ENCODE results near the gene SYT1. TPM values are rescaled to one million over a fixed set of nuclear protein-coding genes. Genes with fewer than 3 reads are reported as not detected.
A peak's percentile ranks its signal among the peaks of the same experiment; 100 is the strongest.

Gene SYT1
- total and polyA plus RNA-seq, 8 donors: 0.16 to 1.2 (median 0.26) TPM

GRCh38 chr12:79448816-79449215, 584.2 kb downstream of the SYT1 start:
- intact Hi-C loops (cut with DNase I): no loop called here
- Histone ChIP-seq H3K36me3 (no peaks in the 10 kb centered on the region), H3K4me1 (no peaks in the 10 kb centered on the region), H3K27me3 (no peaks in the 10 kb centered on the region), H3K9me3 (no peaks in the 10 kb centered on the region), H3K27ac (no peak overlapping the region), H3K4me3 (no peak overlapping the region)
- no peak for TF ChIP-seq CTCF (IDR thresholded peaks at IDR 0.05)
- ATAC-seq (no peak), FAIRE-seq (no peak), DNase-seq (no peak)
- WGBS, 2 donors: 87 to 90% methylated on average over 11 of the region's 11 CpGs

GRCh38 chr12:79451365-79451764, 586.8 kb downstream of the SYT1 start:
- H3K27ac ChIP-seq: peak overlapping the region in 1 of 4 donors; percentile 37

GRCh38 chr12:79451978-79452377, 587.4 kb downstream of the SYT1 start:
- H3K27me3 ChIP-seq: no peaks in the 10 kb centered on the region
- FAIRE-seq (no peak), DNase-seq (peak in 2 of 6 donors; percentile 22 to 26), ATAC-seq (peak in 3 of 4 donors; percentile 64 to 82 (median 75))
- H3K4me3 ChIP-seq: no peak overlapping the region
- TF ChIP-seq CTCF (IDR thresholded peaks at IDR 0.05): no peak
- 67 to 71% methylated on average over 6 of the region's 6 CpGs for WGBS, 2 donors
- H3K27ac ChIP-seq: peak overlapping the region in 1 of 4 donors; percentile 37
- no peaks in the 10 kb centered on the region for H3K9me3 ChIP-seq
- intact Hi-C loops (cut with DNase I): no loop called here
- H3K4me1 ChIP-seq: no peaks in the 10 kb centered on the region
- no peaks in the 10 kb centered on the region for H3K36me3 ChIP-seq

More at GRCh38 chr12:79451365-79451764, 586.8 kb downstream of the SYT1 start:
- TF ChIP-seq CTCF (IDR thresholded peaks at IDR 0.05): no peak
- H3K36me3 ChIP-seq: no peaks in the 10 kb centered on the region
- H3K4me1 ChIP-seq: no peaks in the 10 kb centered on the region
- no peak for ATAC-seq
- H3K4me3 ChIP-seq: no peak overlapping the region
- no peak for FAIRE-seq
- H3K9me3 ChIP-seq: no peaks in the 10 kb centered on the region
- no peaks in the 10 kb centered on the region for H3K27me3 ChIP-seq
- intact Hi-C loops (cut with DNase I): no loop called here
- no peak for DNase-seq

GRCh38 chr12:79452906-79453305, 588.3 kb downstream of the SYT1 start:
- intact Hi-C loops (cut with DNase I): no loop called here
- H3K27ac ChIP-seq: no peak overlapping the region
- TF ChIP-seq CTCF (IDR thresholded peaks at IDR 0.05): no peak

GRCh38 chr12:79453820-79454219, 589.2 kb downstream of the SYT1 start:
- no peak overlapping the region for H3K4me3 ChIP-seq
- no peak for TF ChIP-seq CTCF (IDR thresholded peaks at IDR 0.05)

More at GRCh38 chr12:79452906-79453305, 588.3 kb downstream of the SYT1 start:
- ATAC-seq (no peak), FAIRE-seq (no peak), DNase-seq (no peak)
- WGBS, 2 donors: 88 to 97% methylated on average over 6 of the region's 6 CpGs
- Histone ChIP-seq H3K27me3 (no peaks in the 10 kb centered on the region), H3K36me3 (no peaks in the 10 kb centered on the region), H3K4me3 (no peak overlapping the region), H3K9me3 (no peaks in the 10 kb centered on the region), H3K4me1 (no peaks in the 10 kb centered on the region)

More at GRCh38 chr12:79453820-79454219, 589.2 kb downstream of the SYT1 start:
- WGBS, 2 donors: 62 to 70% methylated on average over 3 of the region's 3 CpGs
- intact Hi-C loops (cut with DNase I): no loop called here
- ATAC-seq (no peak), DNase-seq (no peak), FAIRE-seq (no peak)
- Histone ChIP-seq H3K4me1 (no peaks in the 10 kb centered on the region), H3K9me3 (no peaks in the 10 kb centered on the region), H3K27me3 (no peaks in the 10 kb centered on the region), H3K36me3 (no peaks in the 10 kb centered on the region), H3K27ac (no peak overlapping the region)
